WTC11 (cell line): ENCODE data around the gene TRAF3IP3.

Source experiments
- AFF4 ChIP-seq: sonication (generic); formaldehyde crosslinking; IDR thresholded peaks from 2 replicates; pipeline ENCODE4 v1.8.1; 2023; ENCODE audit warnings: mild to moderate bottlenecking, missing genetic modification reagents, borderline replicate concordance
- ATF2 ChIP-seq: sonication (generic); formaldehyde crosslinking; IDR thresholded peaks from 2 replicates; pipeline ENCODE4 v1.8.1; 2022; ENCODE audit warnings: low read depth, missing genetic modification reagents, borderline replicate concordance
- CTCF ChIP-seq: fragments of 200-600 bp; IDR thresholded peaks from 2 replicates; pipeline ENCODE4 v1.8.0; 2022; ENCODE audit warnings: antibody characterized with exemption
- FOXJ3 ChIP-seq: sonication (generic); formaldehyde crosslinking; IDR thresholded peaks from 2 replicates; pipeline ENCODE4 v1.9.0; 2021; ENCODE audit warnings: missing genetic modification reagents, mild to moderate bottlenecking, borderline replicate concordance
- HMGXB4 ChIP-seq: sonication (generic); formaldehyde crosslinking; IDR thresholded peaks from 2 replicates; pipeline ENCODE4 v1.8.1; 2023; ENCODE audit warnings: mild to moderate bottlenecking, moderate library complexity, missing genetic modification reagents
- IRF1 ChIP-seq: sonication (generic); formaldehyde crosslinking; IDR thresholded peaks from 2 replicates; pipeline ENCODE4 v1.8.0; 2023; ENCODE audit warnings: missing genetic modification reagents
- PREB ChIP-seq: sonication (generic); formaldehyde crosslinking; IDR thresholded peaks from 2 replicates; pipeline ENCODE4 v1.8.1; 2022; ENCODE audit warnings: mild to moderate bottlenecking, missing genetic modification reagents, moderate library complexity, borderline replicate concordance
- RELA ChIP-seq: sonication (generic); formaldehyde crosslinking; IDR thresholded peaks from 2 replicates; pipeline ENCODE4 v1.8.1; 2022; ENCODE audit warnings: missing genetic modification reagents, mild to moderate bottlenecking, borderline replicate concordance
- ZNF317 ChIP-seq: sonication (generic); formaldehyde crosslinking; IDR thresholded peaks from 2 replicates; pipeline ENCODE4 v1.8.1; 2023; ENCODE audit warnings: low read depth, mild to moderate bottlenecking, moderate library complexity, missing genetic modification reagents, borderline replicate concordance
- ZNF512 ChIP-seq: sonication (generic); formaldehyde crosslinking; IDR thresholded peaks from 2 replicates; pipeline ENCODE4 v1.8.1; 2022; ENCODE audit warnings: missing genetic modification reagents, borderline replicate concordance

GRCh38 chr1:209741193-209741592, 14.7 kb upstream of the TRAF3IP3 start:
- TF ChIP-seq HMGXB4 (no peak), CTCF (no peak), PREB (no peak), ATF2 (CRISPR knock-in tag) (no peak), AFF4 (CRISPR knock-in tag) (no peak), ZNF317 (CRISPR knock-in tag) (no peak), ZNF512 (CRISPR knock-in tag) (no peak), FOXJ3 (CRISPR knock-in tag) (no peak), RELA (CRISPR knock-in tag) (no peak), IRF1 (no peak)
